Measurements from ENCODE around the gene MAGI2.

The MAGI2 gene

GRCh38 chr7:78638364-78638763 lies 815.1 kb downstream of the MAGI2 start:
- H3K36me3 ChIP-seq (ENCODE audit: control insufficient read depth in 2 of 2, insufficient read depth in 2 of 2, low read length in 2 of 2), result no peaks in the 10 kb centered on the region
- no peak overlapping the region for H3K4me3 ChIP-seq (ENCODE audit: low read length in 2 of 2)
- H3K27me3 ChIP-seq (ENCODE audit: control insufficient read depth in 1 of 2, insufficient read depth in 2 of 2, low read length in 2 of 2), result no peaks in the 10 kb centered on the region
- H3K4me1 ChIP-seq (ENCODE audit: control insufficient read depth, insufficient read depth, low read length), result no peaks in the 10 kb centered on the region
- H3K9me3 ChIP-seq (ENCODE audit: control insufficient read depth in 2 of 2, low read length in 2 of 2), result no peaks in the 10 kb centered on the region
- H3K9ac ChIP-seq (ENCODE audit: low read length in 2 of 2), result no peak overlapping the region
- H3K27ac ChIP-seq (ENCODE audit: low read length), result no peak overlapping the region

GRCh38 chr7:78636727-78637126 lies 816.7 kb downstream of the MAGI2 start:
- Histone ChIP-seq H3K4me1 (ENCODE audit: control insufficient read depth, insufficient read depth, low read length) (no peaks in the 10 kb centered on the region), H3K27me3 (ENCODE audit: control insufficient read depth in 1 of 2, insufficient read depth in 2 of 2, low read length in 2 of 2) (no peaks in the 10 kb centered on the region), H3K4me3 (ENCODE audit: low read length in 2 of 2) (no peak overlapping the region), H3K27ac (ENCODE audit: low read length) (no peak overlapping the region), H3K9ac (ENCODE audit: low read length in 2 of 2) (no peak overlapping the region), H3K36me3 (ENCODE audit: control insufficient read depth in 2 of 2, insufficient read depth in 2 of 2, low read length in 2 of 2) (no peaks in the 10 kb centered on the region), H3K9me3 (ENCODE audit: control insufficient read depth in 2 of 2, low read length in 2 of 2) (no peaks in the 10 kb centered on the region)

GRCh38 chr7:78635026-78635793 lies 818.3 kb downstream of the MAGI2 start:
- Histone ChIP-seq H3K36me3 (ENCODE audit: control insufficient read depth in 2 of 2, insufficient read depth in 2 of 2, low read length in 2 of 2) (no peaks in the 10 kb centered on the region), H3K27ac (ENCODE audit: low read length) (no peak overlapping the region), H3K9me3 (ENCODE audit: control insufficient read depth in 2 of 2, low read length in 2 of 2) (no peaks in the 10 kb centered on the region)

GRCh38 chr7:78634093-78634492 lies 819.4 kb downstream of the MAGI2 start:
- Histone ChIP-seq H3K36me3 (ENCODE audit: control insufficient read depth in 2 of 2, insufficient read depth in 2 of 2, low read length in 2 of 2) (no peaks in the 10 kb centered on the region), H3K9me3 (ENCODE audit: control insufficient read depth in 2 of 2, low read length in 2 of 2) (no peaks in the 10 kb centered on the region), H3K27me3 (ENCODE audit: control insufficient read depth in 1 of 2, insufficient read depth in 2 of 2, low read length in 2 of 2) (no peaks in the 10 kb centered on the region), H3K4me1 (ENCODE audit: control insufficient read depth, insufficient read depth, low read length) (no peaks in the 10 kb centered on the region), H3K27ac (ENCODE audit: low read length) (no peak overlapping the region), H3K4me3 (ENCODE audit: low read length in 2 of 2) (no peak overlapping the region), H3K9ac (ENCODE audit: low read length in 2 of 2) (no peak overlapping the region)

More at GRCh38 chr7:78635026-78635793, 818.3 kb downstream of the MAGI2 start:
- no peaks in the 10 kb centered on the region for H3K4me1 ChIP-seq (ENCODE audit: control insufficient read depth, insufficient read depth, low read length)
- H3K27me3 ChIP-seq (ENCODE audit: control insufficient read depth in 1 of 2, insufficient read depth in 2 of 2, low read length in 2 of 2), result no peaks in the 10 kb centered on the region
- H3K4me3 ChIP-seq (ENCODE audit: low read length in 2 of 2), result no peak overlapping the region
- H3K9ac ChIP-seq (ENCODE audit: low read length in 2 of 2), result no peak overlapping the region

GRCh38 chr7:78620920-78621319 lies 832.5 kb downstream of the MAGI2 start:
- Histone ChIP-seq H3K4me1 (ENCODE audit: control insufficient read depth, insufficient read depth, low read length) (no peaks in the 10 kb centered on the region), H3K27ac (ENCODE audit: low read length) (no peak overlapping the region), H3K9me3 (ENCODE audit: control insufficient read depth in 2 of 2, low read length in 2 of 2) (no peaks in the 10 kb centered on the region), H3K27me3 (ENCODE audit: control insufficient read depth in 1 of 2, insufficient read depth in 2 of 2, low read length in 2 of 2) (no peaks in the 10 kb centered on the region), H3K36me3 (ENCODE audit: control insufficient read depth in 2 of 2, insufficient read depth in 2 of 2, low read length in 2 of 2) (no peaks in the 10 kb centered on the region), H3K4me3 (ENCODE audit: low read length in 2 of 2) (no peak overlapping the region), H3K9ac (ENCODE audit: low read length in 2 of 2) (no peak overlapping the region)

GRCh38 chr7:78616539-78616938 lies 836.9 kb downstream of the MAGI2 start:
- H3K9me3 ChIP-seq (ENCODE audit: control insufficient read depth in 2 of 2, low read length in 2 of 2), result no peaks in the 10 kb centered on the region
- H3K27ac ChIP-seq (ENCODE audit: low read length), result no peak overlapping the region
- no peak overlapping the region for H3K4me3 ChIP-seq (ENCODE audit: low read length in 2 of 2)
- H3K27me3 ChIP-seq (ENCODE audit: control insufficient read depth in 1 of 2, insufficient read depth in 2 of 2, low read length in 2 of 2), result no peaks in the 10 kb centered on the region
- H3K36me3 ChIP-seq (ENCODE audit: control insufficient read depth in 2 of 2, insufficient read depth in 2 of 2, low read length in 2 of 2), result no peaks in the 10 kb centered on the region
- no peak overlapping the region for H3K9ac ChIP-seq (ENCODE audit: low read length in 2 of 2)
- H3K4me1 ChIP-seq (ENCODE audit: control insufficient read depth, insufficient read depth, low read length), result no peaks in the 10 kb centered on the region

GRCh38 chr7:78609281-78609680 lies 844.2 kb downstream of the MAGI2 start:
- H3K36me3 ChIP-seq (ENCODE audit: control insufficient read depth in 2 of 2, insufficient read depth in 2 of 2, low read length in 2 of 2), result no peaks in the 10 kb centered on the region
- H3K9me3 ChIP-seq (ENCODE audit: control insufficient read depth in 2 of 2, low read length in 2 of 2), result no peaks in the 10 kb centered on the region
- H3K27me3 ChIP-seq (ENCODE audit: control insufficient read depth in 1 of 2, insufficient read depth in 2 of 2, low read length in 2 of 2), result no peaks in the 10 kb centered on the region
- H3K9ac ChIP-seq (ENCODE audit: low read length in 2 of 2), result no peak overlapping the region
- no peaks in the 10 kb centered on the region for H3K4me1 ChIP-seq (ENCODE audit: control insufficient read depth, insufficient read depth, low read length)
- no peak overlapping the region for H3K27ac ChIP-seq (ENCODE audit: low read length)
- no peak overlapping the region for H3K4me3 ChIP-seq (ENCODE audit: low read length in 2 of 2)

GRCh38 chr7:78607099-78607498 lies 846.4 kb downstream of the MAGI2 start:
- no peaks in the 10 kb centered on the region for H3K4me1 ChIP-seq (ENCODE audit: control insufficient read depth, insufficient read depth, low read length)
- H3K27me3 ChIP-seq (ENCODE audit: control insufficient read depth in 1 of 2, insufficient read depth in 2 of 2, low read length in 2 of 2), result no peaks in the 10 kb centered on the region
- no peak overlapping the region for H3K27ac ChIP-seq (ENCODE audit: low read length)
- no peaks in the 10 kb centered on the region for H3K9me3 ChIP-seq (ENCODE audit: control insufficient read depth in 2 of 2, low read length in 2 of 2)
- H3K36me3 ChIP-seq (ENCODE audit: control insufficient read depth in 2 of 2, insufficient read depth in 2 of 2, low read length in 2 of 2), result no peaks in the 10 kb centered on the region
- no peak overlapping the region for H3K4me3 ChIP-seq (ENCODE audit: low read length in 2 of 2)
- H3K9ac ChIP-seq (ENCODE audit: low read length in 2 of 2), result no peak overlapping the region

GRCh38 chr7:78605119-78605518 lies 848.3 kb downstream of the MAGI2 start:
- Histone ChIP-seq H3K27ac (ENCODE audit: low read length) (no peak overlapping the region), H3K27me3 (ENCODE audit: control insufficient read depth in 1 of 2, insufficient read depth in 2 of 2, low read length in 2 of 2) (no peaks in the 10 kb centered on the region), H3K9ac (ENCODE audit: low read length in 2 of 2) (no peak overlapping the region), H3K4me3 (ENCODE audit: low read length in 2 of 2) (no peak overlapping the region), H3K36me3 (ENCODE audit: control insufficient read depth in 2 of 2, insufficient read depth in 2 of 2, low read length in 2 of 2) (no peaks in the 10 kb centered on the region), H3K4me1 (ENCODE audit: control insufficient read depth, insufficient read depth, low read length) (no peaks in the 10 kb centered on the region), H3K9me3 (ENCODE audit: control insufficient read depth in 2 of 2, low read length in 2 of 2) (no peaks in the 10 kb centered on the region)

- Histone ChIP-seq H3K9ac (ENCODE audit: low read length in 2 of 2) (no peak overlapping the region), H3K9me3 (ENCODE audit: control insufficient read depth in 2 of 2, low read length in 2 of 2) (no peaks in the 10 kb centered on the region), H3K36me3 (ENCODE audit: control insufficient read depth in 2 of 2, insufficient read depth in 2 of 2, low read length in 2 of 2) (no peaks in the 10 kb centered on the region), H3K4me3 (ENCODE audit: low read length in 2 of 2) (no peak overlapping the region), H3K4me1 (ENCODE audit: control insufficient read depth, insufficient read depth, low read length) (no peaks in the 10 kb centered on the region), H3K27me3 (ENCODE audit: control insufficient read depth in 1 of 2, insufficient read depth in 2 of 2, low read length in 2 of 2) (no peaks in the 10 kb centered on the region), H3K27ac (ENCODE audit: low read length) (no peak overlapping the region)
Measured at GRCh38 chr7:78601728-78602127, 851.7 kb downstream of the MAGI2 start.

- Histone ChIP-seq H3K9ac (ENCODE audit: low read length in 2 of 2) (no peak overlapping the region), H3K4me1 (ENCODE audit: control insufficient read depth, insufficient read depth, low read length) (no peaks in the 10 kb centered on the region), H3K9me3 (ENCODE audit: control insufficient read depth in 2 of 2, low read length in 2 of 2) (no peaks in the 10 kb centered on the region), H3K27me3 (ENCODE audit: control insufficient read depth in 1 of 2, insufficient read depth in 2 of 2, low read length in 2 of 2) (no peaks in the 10 kb centered on the region), H3K4me3 (ENCODE audit: low read length in 2 of 2) (no peak overlapping the region), H3K36me3 (ENCODE audit: control insufficient read depth in 2 of 2, insufficient read depth in 2 of 2, low read length in 2 of 2) (no peaks in the 10 kb centered on the region), H3K27ac (ENCODE audit: low read length) (no peak overlapping the region)
Measured at GRCh38 chr7:78594156-78594555, 859.3 kb downstream of the MAGI2 start.
